Thyroid gland (tissue), 4 donors: ENCODE measurements around the gene VCY1B.
"Not testable (repeated sequence)": the region's sequence is repeated elsewhere in the genome, so short reads cannot be mapped to it uniquely, and the experiment has no call there.

Experiments used
- CTCF ChIP-seq, 6 experiments: fragments of 200-600 bp in 3 of 6; fragments of 450-650 bp in 3 of 6; sonication (generic) in 3 of 6; IDR thresholded peaks; one replicate each; pipeline ENCODE4 v1.5.1; 2016 to 2019; ENCODE audit warnings: antibody characterized with exemption in 6 of 6, mild to moderate bottlenecking in 2 of 6, inconsistent platforms in 1 of 6, moderate library complexity in 1 of 6
- POLR2A ChIP-seq, 2 donors: fragments of 450-650 bp; IDR thresholded peaks; one replicate each; pipeline ENCODE4 v1.6.1; 2017; ENCODE audit warnings: antibody characterized with exemption in 2 of 2, mild to moderate bottlenecking in 2 of 2, moderate library complexity in 1 of 2

GRCh38 chrY:14011916-14012315 is 44.1 kb upstream of the VCY1B start:
- not testable (repeated sequence) for TF ChIP-seq CTCF, POLR2A (IDR thresholded peaks at IDR 0.05)
